GM06990 (cell line): ENCODE data around the gene FOXN3.

Source experiments
- DNase-seq: peaks from one replicate; pipeline ENCODE4 v3.0.0-alpha.2; 2011; ENCODE audit not compliant: insufficient read length; ENCODE audit errors: extremely low read depth
- H3K27me3 ChIP-seq: replicated peaks from 2 replicates; pipeline ENCODE4 v1.6.0; 2011; ENCODE audit warnings: low read length; ENCODE audit not compliant: control insufficient read depth, insufficient read depth
- H3K36me3 ChIP-seq: 2 replicates; pipeline ENCODE4 v1.5.1; 2011; ENCODE audit warnings: low read length; ENCODE audit not compliant: control insufficient read depth, insufficient read depth
- H3K4me3 ChIP-seq: replicated peaks from 2 replicates; pipeline ENCODE4 v1.5.1; 2011; ENCODE audit warnings: low read depth, mild to moderate bottlenecking, control low read depth, low read length
- TF ChIP-seq, protein P1 (sequence below): IDR thresholded peaks from 2 replicates; pipeline ENCODE4 v1.5.1; 2011; ENCODE audit warnings: low read length, control low read depth, mild to moderate bottlenecking, inconsistent platforms; ENCODE audit not compliant: insufficient read depth, poor library complexity, severe bottlenecking

FOXN3 gene

DNA sequence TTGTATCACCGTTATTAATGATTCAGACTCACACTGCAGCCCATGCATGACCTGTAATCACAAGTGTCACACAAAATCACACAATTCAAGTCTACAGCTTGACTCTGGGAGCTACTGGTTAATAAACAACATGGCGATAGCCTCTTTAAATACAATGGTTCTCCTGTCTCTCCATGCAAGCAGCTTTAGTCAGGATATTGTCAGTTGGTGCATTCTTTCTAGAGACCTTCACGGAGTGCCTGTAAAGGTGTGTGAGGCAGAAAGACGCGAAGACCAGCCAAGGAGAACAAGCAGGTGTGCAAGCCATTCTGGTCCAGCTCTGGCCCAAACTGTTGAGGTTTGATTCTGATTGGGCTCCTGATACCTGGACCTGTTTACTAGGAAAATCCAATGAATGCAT is 40.0 kb upstream of the FOXN3 start:
- Histone ChIP-seq H3K27me3 (no peaks in the 10 kb centered on the region), H3K36me3 (no peaks in the 10 kb centered on the region; the same call in 1 of the 2 replicates), H3K4me3 (no peak overlapping the region)
- no peak for DNase-seq
- TF ChIP-seq, protein P1, sequence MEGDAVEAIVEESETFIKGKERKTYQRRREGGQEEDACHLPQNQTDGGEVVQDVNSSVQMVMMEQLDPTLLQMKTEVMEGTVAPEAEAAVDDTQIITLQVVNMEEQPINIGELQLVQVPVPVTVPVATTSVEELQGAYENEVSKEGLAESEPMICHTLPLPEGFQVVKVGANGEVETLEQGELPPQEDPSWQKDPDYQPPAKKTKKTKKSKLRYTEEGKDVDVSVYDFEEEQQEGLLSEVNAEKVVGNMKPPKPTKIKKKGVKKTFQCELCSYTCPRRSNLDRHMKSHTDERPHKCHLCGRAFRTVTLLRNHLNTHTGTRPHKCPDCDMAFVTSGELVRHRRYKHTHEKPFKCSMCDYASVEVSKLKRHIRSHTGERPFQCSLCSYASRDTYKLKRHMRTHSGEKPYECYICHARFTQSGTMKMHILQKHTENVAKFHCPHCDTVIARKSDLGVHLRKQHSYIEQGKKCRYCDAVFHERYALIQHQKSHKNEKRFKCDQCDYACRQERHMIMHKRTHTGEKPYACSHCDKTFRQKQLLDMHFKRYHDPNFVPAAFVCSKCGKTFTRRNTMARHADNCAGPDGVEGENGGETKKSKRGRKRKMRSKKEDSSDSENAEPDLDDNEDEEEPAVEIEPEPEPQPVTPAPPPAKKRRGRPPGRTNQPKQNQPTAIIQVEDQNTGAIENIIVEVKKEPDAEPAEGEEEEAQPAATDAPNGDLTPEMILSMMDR = no peak

DNA sequence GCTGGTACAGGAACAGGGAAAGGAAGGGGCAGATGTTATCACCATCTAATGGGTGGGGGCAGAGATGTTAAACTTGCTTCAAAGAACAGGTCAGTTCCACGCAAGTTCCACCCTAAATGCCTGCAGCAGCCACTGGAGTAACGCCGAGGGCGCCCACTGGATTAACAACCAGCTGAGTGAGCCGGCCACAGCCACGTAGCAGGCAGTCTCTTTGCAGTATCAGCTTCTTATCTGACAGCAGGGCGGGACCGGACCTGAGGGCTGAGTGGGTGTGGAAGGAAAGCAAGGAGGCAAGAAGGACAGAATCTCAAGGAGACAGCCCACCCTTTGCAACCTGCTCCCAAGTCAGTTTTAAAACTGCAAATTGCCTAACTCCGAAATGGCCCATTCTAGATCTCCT is 38.4 kb upstream of the FOXN3 start:
- no peak for DNase-seq
- Histone ChIP-seq H3K36me3 (no peaks in the 10 kb centered on the region; the same call in 1 of the 2 replicates), H3K4me3 (no peak overlapping the region), H3K27me3 (no peaks in the 10 kb centered on the region)
- TF ChIP-seq, protein P1 = no peak

DNA sequence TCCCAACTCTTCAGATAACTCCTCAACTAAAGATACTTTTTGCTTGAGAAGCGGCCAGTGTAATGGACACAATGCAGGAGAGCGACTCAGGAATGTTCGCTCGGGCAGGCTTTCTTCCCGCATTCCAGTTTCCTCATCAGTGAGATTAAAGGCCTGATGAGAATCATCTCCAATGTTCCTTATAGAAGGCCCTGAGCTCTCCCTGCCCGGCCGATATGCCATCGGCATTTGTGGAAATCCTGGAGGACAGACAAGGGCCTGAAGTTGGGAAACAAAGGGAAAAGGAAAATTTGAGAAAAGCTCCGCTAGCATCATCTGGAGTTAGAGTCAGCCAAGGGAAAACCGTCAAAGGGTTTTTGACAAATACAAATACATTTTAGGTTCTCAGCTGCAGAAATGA is 38.0 kb upstream of the FOXN3 start:
- no peak for DNase-seq
- H3K36me3 ChIP-seq = no peaks in the 10 kb centered on the region; the same call in 1 of the 2 replicates
- no peaks in the 10 kb centered on the region for H3K27me3 ChIP-seq
- TF ChIP-seq, protein P1 = no peak
- H3K4me3 ChIP-seq = no peak overlapping the region

DNA sequence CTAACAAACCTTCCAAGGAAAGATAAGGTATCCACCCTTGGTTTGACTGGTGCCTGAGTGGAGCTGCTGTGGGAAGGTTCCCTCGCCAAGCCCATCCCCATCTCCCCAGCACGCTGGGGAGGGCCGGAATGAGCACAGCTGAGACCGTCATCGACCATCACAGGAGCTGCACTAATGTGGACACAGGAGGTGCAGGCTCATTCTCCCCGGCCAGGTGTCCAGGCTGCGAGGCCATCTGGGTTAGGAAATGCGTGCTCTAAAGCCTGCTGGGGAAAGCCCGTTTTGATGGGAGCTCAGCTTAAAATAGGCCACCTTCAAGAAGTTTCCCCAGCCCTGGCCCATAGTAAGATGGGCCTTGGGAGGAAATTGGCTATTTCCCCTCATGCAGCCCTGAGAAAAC is 35.2 kb upstream of the FOXN3 start:
- Histone ChIP-seq H3K36me3 (no peaks in the 10 kb centered on the region; the same call in 1 of the 2 replicates), H3K4me3 (no peak overlapping the region), H3K27me3 (no peaks in the 10 kb centered on the region)
- no peak for DNase-seq
- TF ChIP-seq, protein P1 = no peak

DNA sequence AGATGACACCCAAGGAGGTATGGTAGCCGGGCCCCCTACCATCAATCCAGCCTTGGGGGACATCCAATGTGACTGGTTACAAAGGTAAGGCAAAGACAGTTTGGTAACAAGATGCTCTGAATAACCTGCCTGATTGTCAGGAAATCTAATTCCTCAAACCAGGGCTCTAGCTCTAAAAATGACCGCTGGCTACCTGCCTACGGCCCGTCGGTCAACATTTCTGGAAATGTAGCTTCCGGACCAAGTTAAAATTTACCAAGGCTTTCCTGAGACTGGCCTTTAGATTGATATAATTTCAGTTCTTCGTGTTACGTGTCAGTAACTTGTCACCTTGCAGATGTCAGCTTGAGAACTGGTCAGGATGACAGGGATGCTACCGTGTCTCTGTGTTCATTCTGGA is 34.2 kb upstream of the FOXN3 start:
- Histone ChIP-seq H3K36me3 (no peaks in the 10 kb centered on the region; the same call in 1 of the 2 replicates), H3K27me3 (no peaks in the 10 kb centered on the region), H3K4me3 (no peak overlapping the region)
- TF ChIP-seq, protein P1 = no peak
- DNase-seq = no peak

DNA sequence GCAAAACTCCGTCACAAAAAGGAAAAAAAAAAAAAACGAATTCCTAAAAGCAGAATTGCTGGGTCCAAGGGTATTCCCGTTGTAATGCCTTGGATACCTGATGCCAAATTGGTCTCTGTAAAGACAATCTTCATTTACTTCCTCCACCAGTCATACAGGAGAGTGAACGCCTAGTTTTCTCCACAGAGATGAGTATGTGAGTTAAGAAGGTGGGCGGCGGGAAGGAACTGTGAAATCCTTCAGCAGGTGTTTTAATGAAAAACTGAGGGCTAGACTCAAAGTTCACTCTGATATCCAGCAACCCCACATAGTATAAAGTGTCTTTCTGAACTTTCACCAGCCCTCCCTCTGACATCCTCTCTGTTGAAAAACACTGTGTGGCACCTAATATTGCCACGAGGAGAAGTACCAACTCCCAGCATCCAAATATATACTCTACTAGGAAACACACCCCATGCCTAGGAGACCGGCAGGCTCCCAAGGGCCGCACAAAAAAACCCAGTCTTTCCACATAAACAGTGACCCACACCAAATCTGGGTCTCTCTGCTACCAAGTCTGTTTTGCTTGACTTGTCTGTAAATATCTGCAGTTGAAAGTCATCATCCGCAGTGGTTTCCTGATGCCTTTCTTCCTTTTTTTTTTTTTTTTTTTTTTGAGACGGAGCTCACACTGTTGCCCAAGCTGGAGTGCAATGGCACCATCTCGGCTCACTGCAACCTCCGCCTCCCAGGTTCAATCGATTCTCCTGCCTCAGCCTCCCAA is 30.3 kb upstream of the FOXN3 start:
- no peak for DNase-seq
- TF ChIP-seq, protein P1 = no peak
- Histone ChIP-seq H3K27me3 (no peaks in the 10 kb centered on the region), H3K36me3 (no peaks in the 10 kb centered on the region; the same call in 1 of the 2 replicates), H3K4me3 (no peak overlapping the region)
